PC-9 (cell line): ENCODE measurements around the gene HOXC13.

ENCODE experiments used
- EZH2 ChIP-seq: fragments of 200-600 bp; sonication (generic); IDR thresholded peaks from 2 replicates; pipeline ENCODE4 v1.8.0; 2017; ENCODE audit warnings: antibody characterized with exemption, low read depth
- TF ChIP-seq, protein P1 (sequence below): fragments of 200-600 bp; sonication (generic); conservative IDR thresholded peaks from 2 replicates; pipeline ENCODE4 v1.6.1; 2017; ENCODE audit warnings: mixed run types, antibody characterized with exemption, mild to moderate bottlenecking, moderate library complexity

DNA sequence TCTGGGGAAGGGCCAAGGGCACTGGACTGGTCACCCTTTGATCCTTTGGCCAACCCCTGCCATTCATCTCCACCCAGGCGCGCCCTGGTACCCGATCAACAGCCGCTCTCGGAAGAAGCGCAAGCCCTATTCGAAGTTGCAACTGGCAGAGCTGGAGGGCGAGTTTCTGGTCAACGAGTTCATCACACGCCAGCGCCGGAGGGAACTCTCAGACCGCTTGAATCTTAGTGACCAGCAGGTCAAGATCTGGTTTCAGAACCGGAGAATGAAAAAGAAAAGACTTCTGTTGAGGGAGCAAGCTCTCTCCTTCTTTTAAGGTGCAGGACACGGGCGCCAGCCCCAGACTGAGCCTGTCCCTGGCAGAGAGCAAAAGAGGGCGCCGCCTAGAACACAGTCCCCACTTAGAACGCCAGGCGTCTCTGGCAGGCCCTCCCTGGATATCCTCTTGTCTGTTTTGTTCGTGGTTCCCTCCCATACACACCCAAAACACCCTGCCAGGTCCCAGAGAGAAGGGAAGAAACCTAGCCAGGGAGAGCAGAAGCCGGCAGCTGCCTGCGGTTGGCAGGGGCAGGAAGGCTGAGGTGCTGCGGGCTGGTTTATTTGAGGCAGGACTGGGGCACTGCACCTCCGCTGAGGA, 17.7 kb downstream of the HOXC13 start:
- TF ChIP-seq, protein P1, sequence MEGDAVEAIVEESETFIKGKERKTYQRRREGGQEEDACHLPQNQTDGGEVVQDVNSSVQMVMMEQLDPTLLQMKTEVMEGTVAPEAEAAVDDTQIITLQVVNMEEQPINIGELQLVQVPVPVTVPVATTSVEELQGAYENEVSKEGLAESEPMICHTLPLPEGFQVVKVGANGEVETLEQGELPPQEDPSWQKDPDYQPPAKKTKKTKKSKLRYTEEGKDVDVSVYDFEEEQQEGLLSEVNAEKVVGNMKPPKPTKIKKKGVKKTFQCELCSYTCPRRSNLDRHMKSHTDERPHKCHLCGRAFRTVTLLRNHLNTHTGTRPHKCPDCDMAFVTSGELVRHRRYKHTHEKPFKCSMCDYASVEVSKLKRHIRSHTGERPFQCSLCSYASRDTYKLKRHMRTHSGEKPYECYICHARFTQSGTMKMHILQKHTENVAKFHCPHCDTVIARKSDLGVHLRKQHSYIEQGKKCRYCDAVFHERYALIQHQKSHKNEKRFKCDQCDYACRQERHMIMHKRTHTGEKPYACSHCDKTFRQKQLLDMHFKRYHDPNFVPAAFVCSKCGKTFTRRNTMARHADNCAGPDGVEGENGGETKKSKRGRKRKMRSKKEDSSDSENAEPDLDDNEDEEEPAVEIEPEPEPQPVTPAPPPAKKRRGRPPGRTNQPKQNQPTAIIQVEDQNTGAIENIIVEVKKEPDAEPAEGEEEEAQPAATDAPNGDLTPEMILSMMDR = no peak
- no peak for TF ChIP-seq EZH2
